Measurements from ENCODE around the gene DST.

Gene DST

DNA sequence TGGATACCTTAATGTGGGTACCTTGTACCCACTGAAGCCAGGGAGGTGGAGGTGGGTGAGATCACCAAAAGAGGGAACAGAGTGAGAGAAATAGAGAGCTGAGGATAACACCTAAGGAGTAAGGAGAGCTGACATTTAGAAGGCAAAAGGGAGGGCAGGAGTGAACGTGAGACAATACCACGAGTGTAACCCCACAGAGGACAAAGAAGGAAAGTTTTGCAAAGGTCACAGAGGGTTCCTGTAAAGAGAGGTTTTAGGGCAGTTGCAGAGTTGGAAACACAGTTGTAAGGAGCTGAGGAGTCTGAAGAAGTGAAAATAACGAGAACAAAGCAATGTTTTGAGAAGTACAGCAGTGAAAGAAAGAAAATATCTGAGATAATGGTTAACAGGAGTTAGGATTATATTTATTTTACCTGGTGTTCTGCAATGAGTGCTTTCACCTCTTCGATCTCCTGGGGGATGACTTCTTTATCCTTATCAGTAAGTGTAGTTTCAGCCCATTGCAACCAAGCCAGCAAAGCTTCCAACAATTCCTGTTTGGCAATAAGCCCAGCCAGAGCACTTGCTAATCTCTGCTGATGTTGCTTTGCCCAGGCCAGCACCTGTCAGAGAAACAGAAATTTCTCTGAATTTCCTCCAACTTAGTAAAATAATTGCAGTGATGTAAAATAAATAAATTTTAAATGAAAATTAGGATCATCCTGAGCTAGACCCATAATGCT, 166.8 kb downstream of the DST start:
- no peak for DNase-seq

DNA sequence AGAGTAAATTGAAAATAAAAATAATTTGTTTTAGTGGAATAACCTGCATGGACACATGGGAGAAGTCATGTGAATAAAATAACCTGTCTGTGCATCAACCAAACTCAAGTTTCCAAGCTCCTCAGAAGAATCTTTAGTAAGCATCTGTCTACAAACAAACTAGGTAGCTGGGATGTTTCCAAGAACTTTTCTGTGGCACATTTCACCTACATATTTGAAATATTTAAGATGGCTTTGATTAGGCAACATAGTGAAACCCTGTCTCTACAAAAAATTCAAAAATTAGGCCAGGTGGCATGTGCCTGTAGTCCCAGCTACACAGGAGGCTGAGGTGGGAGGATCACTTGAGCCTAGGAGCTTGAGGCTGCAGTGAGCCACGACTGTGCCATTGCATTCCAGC, 168.2 kb downstream of the DST start:
- no peak for DNase-seq

DNA sequence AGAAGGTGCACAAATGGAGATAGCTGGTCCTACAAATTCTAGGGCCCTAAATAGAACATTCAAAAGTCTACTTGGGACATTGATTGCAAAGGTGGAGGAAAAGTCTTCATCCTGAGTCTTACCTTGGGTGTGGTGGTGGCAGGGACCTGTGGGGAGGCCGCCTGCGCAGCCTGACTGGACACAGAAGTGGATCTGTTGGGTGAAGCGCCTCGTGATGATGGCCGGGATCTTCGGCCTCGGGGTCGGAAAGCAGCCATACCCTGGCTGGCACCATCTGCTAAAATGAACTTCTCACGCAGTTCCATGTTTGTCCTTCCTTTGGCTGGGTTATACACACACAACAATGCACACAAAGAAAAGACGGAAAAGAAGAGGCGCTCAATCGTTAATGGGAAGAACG, 179.2 kb downstream of the DST start:
- DNase-seq: no peak

DNA sequence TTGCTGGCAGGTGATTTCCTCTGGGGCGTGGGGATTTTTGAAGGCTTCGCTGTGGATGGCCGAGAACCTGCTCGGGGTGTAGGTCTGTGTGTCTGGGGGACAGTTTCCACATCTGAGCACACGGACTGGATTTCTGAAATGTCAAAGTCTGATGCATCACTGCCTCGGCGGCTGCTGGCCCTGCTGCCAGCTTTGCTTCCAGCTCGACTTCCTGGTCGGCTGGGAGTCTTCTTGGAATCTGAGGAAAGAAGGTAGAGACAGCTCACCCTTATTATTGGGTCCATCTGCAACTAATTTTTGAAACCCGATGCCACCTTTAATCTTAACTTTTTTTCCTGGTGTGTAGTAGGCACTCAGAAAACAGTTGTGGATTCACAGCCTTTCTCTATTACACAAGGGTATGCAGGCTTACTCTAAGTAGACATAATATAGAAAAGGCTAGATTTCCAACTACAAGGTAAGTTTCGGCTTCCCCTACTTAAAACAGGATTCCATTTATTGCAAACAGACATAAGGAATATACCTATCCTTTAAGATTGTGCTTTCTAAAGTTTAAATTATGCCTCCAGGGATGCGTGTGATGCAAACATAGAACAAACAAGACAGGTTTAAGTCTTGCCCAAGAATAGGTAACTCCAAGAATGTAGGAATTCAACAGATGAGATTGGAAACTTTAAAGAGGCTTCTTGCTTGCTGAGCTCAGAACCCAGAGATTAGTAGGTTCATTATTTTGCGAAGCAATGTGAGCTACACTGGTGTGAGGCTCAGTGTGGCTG, 183.5 kb downstream of the DST start:
- DNase-seq: no peak

DNA sequence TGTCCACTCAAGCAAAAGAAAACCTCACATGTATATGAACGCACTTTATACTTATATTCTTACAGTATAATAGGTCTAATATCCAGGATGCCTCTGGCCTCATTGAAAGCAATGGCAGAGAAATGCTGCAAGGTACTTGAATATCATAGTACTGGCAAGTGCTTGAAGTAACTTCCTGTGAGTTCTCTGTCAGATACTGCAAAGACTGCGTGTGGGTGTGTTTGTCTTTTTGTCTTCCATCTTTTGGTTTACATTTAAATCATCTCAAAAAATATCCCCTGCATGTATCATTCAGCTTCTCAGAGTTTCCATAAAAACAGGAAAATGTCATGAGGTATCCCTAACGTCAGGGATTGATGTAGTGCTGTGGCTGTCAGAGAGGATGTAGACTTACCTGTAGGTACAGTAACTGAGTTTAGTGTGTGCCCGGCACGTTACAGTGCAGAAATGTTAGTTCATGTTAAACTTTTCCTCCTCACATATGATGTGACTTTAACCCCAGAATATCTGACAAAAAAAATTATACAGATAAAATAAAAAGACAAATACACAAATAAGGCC, 184.3 kb downstream of the DST start:
- no peak for DNase-seq

DNA sequence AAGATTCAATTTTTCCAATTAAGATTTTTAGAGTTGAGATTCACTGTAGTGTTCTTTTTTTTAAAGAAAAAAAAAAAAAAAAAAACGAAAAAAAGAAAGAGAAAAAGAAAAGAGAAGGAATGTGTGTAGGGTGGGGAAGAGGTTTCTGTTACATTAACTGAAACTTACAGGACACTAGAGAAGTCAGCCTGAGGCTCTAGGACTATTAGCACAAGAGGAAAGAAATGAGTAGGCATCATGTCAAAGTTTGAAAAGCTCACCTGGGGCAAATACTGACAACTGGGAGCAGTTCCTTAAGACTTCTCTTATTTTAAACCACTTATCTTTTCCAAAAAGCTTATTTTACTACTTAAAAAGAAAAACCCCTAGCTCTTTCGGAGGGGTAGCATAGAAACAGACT, 185.9 kb downstream of the DST start:
- no peak for DNase-seq

DNA sequence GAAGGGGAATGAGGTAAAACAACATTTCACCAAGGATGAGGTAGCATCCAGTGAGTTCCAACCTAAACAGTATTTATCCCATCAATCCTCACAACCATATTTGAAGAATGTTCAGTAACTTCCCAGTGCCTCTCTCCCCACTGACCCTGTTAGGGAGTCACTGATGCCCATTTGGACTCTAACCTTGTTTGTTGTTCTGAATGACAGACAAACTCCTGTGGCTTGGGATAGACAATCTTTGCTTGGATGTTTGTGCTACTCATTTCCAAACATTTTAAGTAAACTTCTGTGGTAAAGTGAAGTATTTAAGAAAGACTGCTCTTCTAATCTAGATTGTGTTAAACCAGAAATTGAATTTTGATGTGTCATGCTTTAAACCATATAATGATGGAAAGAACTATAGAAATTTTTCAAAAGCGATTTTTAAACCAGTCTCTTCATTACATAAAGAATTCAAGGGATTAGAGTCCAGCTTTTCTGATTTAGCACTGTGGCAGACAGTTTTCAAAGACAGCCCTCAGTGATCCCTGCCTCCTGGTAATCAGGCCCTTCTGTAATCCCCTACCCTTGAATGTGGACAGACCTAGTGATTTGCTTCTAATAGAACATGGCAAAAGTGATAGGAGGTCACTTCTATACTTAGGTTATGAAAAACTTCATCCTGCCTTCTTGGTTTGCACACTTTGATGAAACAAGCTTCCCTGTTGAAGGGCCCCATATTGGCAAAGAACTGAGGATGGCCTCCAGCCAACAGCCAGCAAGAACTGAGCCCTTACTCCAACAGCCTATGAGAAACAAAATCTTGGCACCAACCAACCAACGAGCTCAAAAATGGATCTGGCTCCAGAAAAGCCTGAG, 191.6 kb downstream of the DST start:
- DNase-seq: no peak

DNA sequence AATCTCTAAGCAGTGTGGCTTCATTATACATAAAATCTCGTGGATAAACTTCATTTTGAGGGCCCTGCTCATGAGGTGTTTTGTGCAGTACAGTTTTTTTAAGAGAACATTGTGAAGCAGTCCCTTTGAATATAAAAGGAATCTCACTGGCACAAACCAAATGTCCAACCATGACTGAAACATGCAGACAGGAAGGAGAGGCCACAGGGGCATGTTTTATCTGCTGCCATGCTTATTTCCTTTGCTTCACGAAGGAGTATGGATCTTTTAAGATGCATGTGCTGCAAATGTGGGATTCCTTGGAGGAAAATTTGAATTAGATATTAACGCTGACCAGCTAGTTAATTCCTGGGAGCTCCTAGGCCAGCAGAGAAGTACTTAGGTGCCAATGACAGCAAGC, 192.3 kb downstream of the DST start:
- no peak for DNase-seq

DNA sequence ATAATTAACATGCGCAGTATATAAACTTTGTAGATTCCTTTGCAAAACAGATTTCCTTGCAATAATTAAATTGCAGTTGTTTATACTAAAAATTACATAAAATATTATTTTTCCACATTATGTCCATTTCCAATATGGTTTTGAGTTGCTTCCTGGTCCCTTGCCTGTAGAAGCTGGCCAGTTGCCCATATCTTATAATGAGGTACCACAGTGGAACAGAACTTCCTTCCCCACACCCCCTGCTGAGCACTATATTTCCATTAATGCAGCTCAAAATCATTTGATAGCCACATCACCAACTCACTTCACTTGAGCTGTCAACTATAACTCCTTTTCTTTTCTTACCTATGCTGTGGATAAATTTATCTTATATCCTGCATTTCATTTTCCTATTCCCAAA, 194.6 kb downstream of the DST start:
- DNase-seq: no peak

DNA sequence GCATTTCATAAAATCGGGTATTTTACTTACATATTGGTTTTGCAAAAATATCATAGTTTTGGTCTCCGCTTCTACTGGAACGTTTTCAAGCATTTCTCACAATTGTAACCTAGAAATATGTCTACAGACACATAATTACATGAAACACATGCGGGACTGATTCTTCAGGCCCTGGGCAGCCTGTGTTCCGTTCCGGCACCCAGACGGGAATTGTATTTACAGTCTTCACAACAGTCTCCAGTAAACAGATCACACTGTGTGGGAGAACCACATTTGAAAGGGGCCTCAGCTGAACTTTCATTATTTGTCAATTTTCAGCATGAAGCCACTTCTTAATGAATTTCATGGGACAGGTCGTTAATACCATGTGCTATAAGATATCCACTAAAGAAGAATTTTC, 196.9 kb downstream of the DST start:
- no peak for DNase-seq

DNA sequence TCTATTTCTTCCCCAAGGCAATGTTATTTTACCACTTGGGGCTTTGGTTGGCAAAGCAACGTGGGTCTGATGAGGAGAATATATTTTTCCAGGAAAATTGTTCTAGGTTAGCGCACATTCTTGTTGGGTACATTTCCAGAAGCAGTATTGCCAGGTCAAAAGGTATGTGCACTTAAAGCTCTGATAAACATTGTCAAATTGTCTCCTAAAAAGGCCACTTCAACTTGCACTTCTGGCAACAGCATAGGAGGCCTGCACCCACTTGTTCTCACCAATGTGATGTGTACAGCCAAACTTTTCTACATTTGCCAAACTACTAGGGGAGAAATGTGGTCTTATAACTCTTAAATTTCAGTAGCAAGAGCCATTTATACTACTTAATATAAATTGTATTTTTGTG, 197.8 kb downstream of the DST start:
- no peak for DNase-seq

DNA sequence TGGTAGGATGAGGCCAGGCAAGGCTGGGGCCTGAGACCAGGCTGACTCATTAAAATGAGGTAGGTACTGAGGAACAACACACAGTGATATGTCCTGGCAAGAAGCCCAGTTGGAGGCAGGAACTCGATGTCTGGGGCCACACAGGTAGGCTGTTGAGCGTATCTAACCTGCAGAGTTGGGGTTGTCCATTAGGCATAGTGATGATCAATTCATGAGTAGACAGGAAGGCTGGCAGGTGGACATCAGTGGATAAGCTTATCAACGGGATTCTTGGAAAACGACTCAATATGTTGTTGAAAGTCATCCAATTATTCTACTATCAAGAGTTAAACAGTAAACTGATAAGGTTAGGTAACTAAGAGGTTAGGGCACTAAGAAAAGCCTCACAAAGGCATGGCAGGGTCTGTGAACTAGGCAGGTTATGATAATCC, 202.1 kb downstream of the DST start:
- DNase-seq: no peak

DNA sequence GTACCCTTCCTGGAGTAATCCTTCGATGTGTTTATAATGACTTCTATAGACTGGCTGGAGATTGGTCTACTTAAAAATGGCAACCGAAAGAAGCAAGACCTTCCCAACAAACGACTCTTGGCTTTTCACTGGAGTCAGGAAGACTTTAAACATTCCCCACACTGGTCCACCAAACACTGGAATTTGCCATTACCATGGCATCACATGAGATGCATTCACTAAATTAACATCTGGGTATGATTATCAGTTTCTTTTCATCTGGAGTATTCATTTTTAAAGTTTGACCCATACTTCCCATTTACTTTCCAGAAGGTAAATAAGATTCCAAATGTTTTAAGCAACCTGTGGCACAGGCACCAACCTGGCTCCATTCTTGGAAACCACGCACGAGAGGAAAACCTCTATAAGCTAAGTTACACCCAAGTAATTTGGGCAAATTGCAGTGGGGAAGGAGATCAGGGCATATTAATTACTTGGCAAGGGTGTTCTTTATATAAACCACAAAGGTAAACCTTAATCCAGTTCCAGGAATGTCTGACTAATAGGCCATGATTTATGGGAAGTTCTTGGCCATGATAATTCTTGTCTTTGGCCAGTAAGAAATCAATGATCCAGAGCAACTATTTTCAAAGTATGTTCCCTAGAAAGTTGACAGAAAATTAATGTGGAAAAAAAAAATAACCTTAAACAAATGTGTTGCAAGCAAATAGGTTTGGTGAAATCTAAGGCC, 205.4 kb downstream of the DST start:
- no peak for DNase-seq

DNA sequence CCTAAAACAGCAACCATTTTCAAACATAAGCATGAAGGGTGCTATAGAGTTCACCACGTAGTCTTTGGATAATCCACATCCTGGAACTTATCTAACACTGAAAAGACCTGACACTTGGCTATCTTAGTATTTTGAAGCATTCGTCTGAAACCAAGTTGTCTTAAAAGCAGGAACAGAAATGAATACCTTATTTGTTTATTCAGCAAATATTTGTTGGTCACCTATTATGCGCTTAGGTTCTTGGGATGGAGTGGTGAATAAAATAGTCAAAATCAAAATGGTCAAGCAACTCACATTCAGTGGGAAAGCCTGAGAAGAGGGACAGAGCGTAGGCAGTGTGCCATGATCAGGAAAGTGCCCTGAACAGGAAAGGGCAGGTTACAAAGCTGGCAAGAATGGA, 206.9 kb downstream of the DST start:
- no peak for DNase-seq

DNA sequence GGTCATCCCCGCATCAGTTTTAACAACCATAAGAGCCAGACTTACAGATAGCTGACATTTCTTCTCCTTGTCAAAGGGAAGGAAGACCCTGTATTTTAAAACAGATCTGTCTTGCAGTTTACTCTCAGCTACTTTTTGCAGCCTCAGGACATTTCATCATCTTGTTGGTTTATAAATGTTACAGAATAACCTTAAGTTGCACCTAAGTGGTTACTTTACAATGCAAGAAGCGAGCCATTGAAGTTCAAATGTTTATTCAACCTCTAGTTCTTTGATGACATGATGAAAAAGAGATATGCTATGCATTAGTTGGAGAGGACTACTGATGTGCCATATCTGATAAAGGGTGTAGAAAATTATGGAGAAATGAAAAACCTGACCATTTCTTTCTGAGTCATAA, 207.4 kb downstream of the DST start:
- no peak for DNase-seq

DNA sequence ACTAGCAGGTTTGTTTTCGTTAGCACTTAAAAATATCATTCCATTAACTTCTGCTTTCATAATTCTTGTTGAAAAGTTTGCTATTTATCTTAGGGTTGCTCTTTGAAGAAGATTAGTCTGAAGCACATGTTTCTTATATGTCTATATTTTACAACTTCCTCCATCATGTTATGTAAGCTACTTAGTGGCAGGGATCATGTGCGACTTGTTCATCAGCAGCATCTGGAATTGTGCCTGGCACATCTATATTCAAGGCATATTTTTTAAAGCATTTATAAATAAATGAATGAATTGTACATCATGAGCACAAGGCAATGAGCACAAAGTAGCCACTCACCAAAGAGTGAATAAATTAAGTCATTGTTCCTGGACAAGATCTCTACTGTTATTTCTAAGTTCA, 208.1 kb downstream of the DST start:
- no peak for DNase-seq

DNA sequence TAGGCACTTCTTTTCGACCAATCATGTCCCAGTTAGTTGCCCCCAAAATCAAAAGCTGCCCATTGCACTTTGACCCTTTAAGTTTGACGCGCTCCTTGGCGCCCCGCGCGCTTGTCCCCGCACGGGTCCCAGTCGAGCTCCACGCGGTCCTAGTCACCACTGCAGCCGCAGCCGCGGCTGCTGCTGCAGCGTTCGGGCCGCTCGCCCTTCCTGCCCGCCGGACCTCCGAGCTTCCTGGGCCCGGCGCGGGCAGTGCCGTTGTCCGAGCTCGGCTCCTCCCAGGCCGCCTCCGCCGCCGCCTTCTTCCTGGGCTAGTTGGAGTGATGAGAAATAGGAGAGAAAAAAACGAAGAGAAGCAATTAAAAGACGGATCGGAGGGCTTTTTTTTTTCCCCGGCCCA, 209.6 kb downstream of the DST start:
- no peak for DNase-seq

DNA sequence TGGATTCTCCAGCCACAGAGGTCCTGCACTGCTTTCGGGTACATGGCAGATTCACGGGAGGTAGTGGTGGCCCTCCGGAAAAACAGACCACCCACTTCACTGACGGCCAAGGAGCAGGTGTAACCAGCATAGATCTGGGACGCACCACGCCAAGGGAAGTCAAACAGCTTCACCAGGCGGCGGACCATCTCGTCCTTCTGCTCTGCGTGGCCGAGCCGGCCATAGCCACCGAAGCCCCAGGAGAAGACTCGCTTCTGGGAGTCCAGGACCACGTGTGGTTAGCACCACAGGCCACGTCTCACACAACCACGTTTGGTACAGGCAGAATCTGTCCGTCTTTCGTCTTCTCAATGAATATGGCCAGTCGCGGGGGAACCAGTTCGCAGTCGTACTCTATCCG, 210.5 kb downstream of the DST start:
- DNase-seq: no peak

DNA sequence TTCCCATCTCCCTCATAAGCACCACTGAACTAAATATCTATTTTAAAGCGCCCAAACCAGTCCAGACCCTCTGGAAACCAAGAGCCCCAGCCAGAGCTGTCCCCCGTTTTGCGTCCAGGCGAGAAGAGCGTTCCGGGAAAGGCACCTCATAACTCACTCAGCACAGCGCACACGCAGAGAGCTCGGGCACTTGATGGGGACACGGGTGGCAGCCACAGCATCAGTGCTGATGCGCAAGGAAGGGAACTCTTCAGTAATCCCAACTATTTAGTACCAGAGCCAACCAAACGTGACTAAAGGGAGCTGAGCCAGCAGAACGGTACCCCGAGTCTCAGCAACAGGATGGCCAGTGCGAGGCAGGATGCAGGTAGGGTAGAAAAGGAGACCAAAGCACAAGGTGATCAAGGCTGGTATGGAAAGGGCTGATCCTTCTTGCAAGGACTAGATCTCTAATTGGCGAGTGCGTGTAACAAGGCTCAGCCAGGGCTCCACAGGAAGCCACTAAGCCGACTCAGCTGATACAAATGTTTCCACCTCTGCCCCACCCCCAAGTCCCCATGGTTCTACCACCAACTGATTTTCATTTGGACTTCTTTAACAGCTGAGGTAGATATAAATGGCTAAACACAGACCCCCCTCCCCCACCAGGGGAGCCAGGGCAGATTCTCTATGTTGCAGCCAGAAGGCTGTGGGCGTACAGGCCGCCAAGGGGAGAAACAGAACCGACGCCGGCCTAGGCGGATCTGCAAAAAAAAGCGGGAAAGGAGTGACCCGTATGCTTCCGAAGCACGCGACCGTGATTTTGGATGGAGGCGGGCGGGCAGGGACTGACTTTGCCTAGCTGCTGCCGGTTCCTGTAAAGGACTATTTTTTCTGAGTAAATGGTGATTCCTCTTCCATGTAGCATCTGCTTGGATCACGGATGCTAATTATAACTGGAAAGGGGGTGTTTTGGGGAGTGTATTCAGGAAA, 211.8 kb downstream of the DST start:
- no peak for DNase-seq

DNA sequence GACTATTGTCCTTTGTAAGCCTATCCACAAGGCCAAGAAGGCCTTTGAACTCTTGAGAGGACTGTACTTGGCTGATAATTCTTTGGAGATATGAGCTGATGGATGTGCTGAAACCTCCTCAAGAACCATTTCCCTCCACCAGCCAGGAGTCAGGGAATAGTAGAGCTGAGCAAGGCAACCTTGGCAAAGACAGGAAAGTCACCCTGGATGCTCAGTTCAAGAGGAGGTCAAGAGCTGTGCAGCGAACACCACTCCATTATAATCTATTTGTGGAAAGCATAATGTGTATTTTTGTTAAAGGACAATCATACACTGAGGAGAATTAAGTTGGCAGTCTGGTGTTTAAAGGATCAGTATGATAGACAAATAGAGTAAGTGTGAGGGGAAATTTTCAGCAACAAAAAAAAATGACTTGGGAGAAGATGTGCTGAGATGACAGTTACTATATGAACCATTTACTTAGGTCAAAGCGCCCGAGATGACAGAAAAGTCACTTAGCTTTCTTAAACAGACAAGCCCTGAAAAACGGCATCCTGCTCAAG, 218.1 kb downstream of the DST start:
- DNase-seq: no peak

DNA sequence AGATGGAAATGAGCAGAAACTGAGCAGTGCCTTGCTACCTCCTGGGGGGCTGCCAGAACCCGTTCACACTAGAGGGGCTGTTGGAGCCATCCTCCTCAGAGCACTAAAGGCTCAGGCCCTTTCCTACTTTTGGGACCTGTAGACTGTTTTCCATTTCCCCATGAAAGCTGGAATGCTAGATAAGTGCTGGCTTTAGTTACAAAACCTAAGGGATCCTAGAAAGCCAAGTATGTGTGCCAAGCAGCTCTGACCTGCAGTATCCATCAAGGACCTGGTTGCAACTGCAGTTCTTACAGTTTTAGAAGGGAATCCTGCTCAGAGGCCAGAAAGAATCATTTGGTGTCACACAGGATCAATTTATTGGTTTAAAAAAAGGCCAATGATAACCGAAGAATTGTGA, 218.6 kb downstream of the DST start:
- no peak for DNase-seq

Measured in NCI-H510A treated with DMSO at 0.1 percent for 48 hours (cell line).